ENCODE data around the gene SLC38A5. TPM values are rescaled to one million over a fixed set of nuclear protein-coding genes. Genes with fewer than 3 reads are reported as not detected.
"Not testable (repeated sequence)": the region's sequence is repeated elsewhere in the genome, so short reads cannot be mapped to it uniquely, and the experiment has no call there.

The SLC38A5 gene
- total and polyA plus RNA-seq, 9 of the 15 experiments (the other 6 are each of a cell fraction or from before 2014, with no cell fraction given): 9.3 to 228 (median 142) TPM

GRCh38 chrX:48433713-48434112 is 36.3 kb downstream of the SLC38A5 start:
- 16% methylated on average over 9 of the region's 13 CpGs for WGBS (ENCODE audit: insufficient coverage, low coverage, missing lambda C conversion rate)

GRCh38 chrX:48430166-48430565 is 39.9 kb downstream of the SLC38A5 start:
- BruUV-seq (replicated peaks); FAIRE-seq; ATAC-seq; H3K36me3 ChIP-seq (ENCODE audit: control insufficient read depth, insufficient read depth, low read length); POLR2A ChIA-PET; H3K4me1 ChIP-seq (replicated peaks in 1 of 2; ENCODE audit: control insufficient read depth in 2 of 2, insufficient read depth in 2 of 2, low read length in 2 of 2); H3K4me3 ChIP-seq; DNase-seq (ENCODE audit: extremely low read depth in 1 of 4, low spot score in 3 of 4); H3K9ac ChIP-seq (ENCODE audit: insufficient read depth in 1 of 2, low read depth in 2 of 2, low read length in 2 of 2); intact Hi-C loops (cut with micrococcal nuclease); in situ Hi-C loops (cut with MboI); H3K79me2 ChIP-seq (ENCODE audit: control insufficient read depth, insufficient read depth, low read length); CTCF ChIA-PET (ENCODE audit: low intra/inter-chr PET ratio); H3K27me3 ChIP-seq (ENCODE audit: control insufficient read depth in 2 of 2, insufficient read depth in 2 of 2, low read length in 2 of 2); H3K27ac ChIP-seq (ENCODE audit: extremely low read depth, low read depth, low read length); H4K20me1 ChIP-seq (replicated peaks; ENCODE audit: control insufficient read depth, insufficient read depth, low read length); H3K9me3 ChIP-seq (replicated peaks; ENCODE audit: control insufficient read depth, insufficient read depth, low read depth, low read length); H2AFZ ChIP-seq (ENCODE audit: low read depth, low read length); H3K9me1 ChIP-seq (ENCODE audit: control insufficient read depth, insufficient read depth, low read length); H3K4me2 ChIP-seq (ENCODE audit: insufficient read depth, low read length): not testable (repeated sequence)
- WGBS (ENCODE audit: insufficient coverage, low coverage, missing lambda C conversion rate): 23% methylated on average over 4 of the region's 4 CpGs

More at GRCh38 chrX:48433713-48434112, 36.3 kb downstream of the SLC38A5 start:
- H3K9me3 ChIP-seq (replicated peaks; ENCODE audit: control insufficient read depth, insufficient read depth, low read depth, low read length); DNase-seq (ENCODE audit: extremely low read depth in 1 of 4, low spot score in 3 of 4); H3K4me3 ChIP-seq; intact Hi-C loops (cut with micrococcal nuclease); POLR2A ChIA-PET; H4K20me1 ChIP-seq (replicated peaks; ENCODE audit: control insufficient read depth, insufficient read depth, low read length); H3K27me3 ChIP-seq (ENCODE audit: control insufficient read depth in 2 of 2, insufficient read depth in 2 of 2, low read length in 2 of 2); in situ Hi-C loops (cut with MboI); BruUV-seq (replicated peaks); CTCF ChIA-PET (ENCODE audit: low intra/inter-chr PET ratio); H3K9me1 ChIP-seq (ENCODE audit: control insufficient read depth, insufficient read depth, low read length); H3K79me2 ChIP-seq (ENCODE audit: control insufficient read depth, insufficient read depth, low read length); FAIRE-seq; H3K36me3 ChIP-seq (ENCODE audit: control insufficient read depth, insufficient read depth, low read length); H3K4me1 ChIP-seq (replicated peaks in 1 of 2; ENCODE audit: control insufficient read depth in 2 of 2, insufficient read depth in 2 of 2, low read length in 2 of 2); H3K27ac ChIP-seq (ENCODE audit: extremely low read depth, low read depth, low read length): not testable (repeated sequence)
- H3K4me2 ChIP-seq (ENCODE audit: insufficient read depth, low read length): peak overlapping the region; percentile 55
- peak; percentile 42; the same call in 1 of the 3 replicates for ATAC-seq
- H3K9ac ChIP-seq (ENCODE audit: insufficient read depth in 1 of 2, low read depth in 2 of 2, low read length in 2 of 2): 0 out of 4 replicates have a peak overlapping the region, but pooled peaks of 1 of the 2 experiments have one; percentile 41
- TF ChIP-seq YY1 (IDR thresholded peaks at IDR 0.05; ENCODE audit: borderline replicate concordance in 1 of 3, control insufficient read depth in 1 of 3, extremely low read depth in 1 of 3, insufficient read depth in 3 of 3, insufficient read length in 1 of 3, insufficient replicate concordance in 2 of 3, low read depth in 1 of 3, low read length in 2 of 3): peak in 1 of 3 experiments; percentile 26
- peak; percentile 37 for TF ChIP-seq TAF9B (IDR thresholded peaks at IDR 0.05; ENCODE audit: partially characterized antibody)
- TF ChIP-seq RBFOX2 (IDR thresholded peaks at IDR 0.05; ENCODE audit: low read depth, low read length): peak; percentile 33; the same call in 1 of the 2 replicates
- peak; percentile 43; the same call in 1 of the 2 replicates for TF ChIP-seq RNF2 (IDR thresholded peaks at IDR 0.05)
- TF ChIP-seq FOXP1 (CRISPR knock-in tag; IDR thresholded peaks at IDR 0.05): 0 out of 2 replicates have a peak, but pooled peaks have one; percentile 17
- peak in 1 of 2 experiments; percentile 86; a peak in 3 of 4 replicates for TF ChIP-seq FOXA3 (CRISPR knock-in tag; conservative IDR thresholded peaks at IDR 0.05 in 1 of 2, IDR thresholded peaks at IDR 0.05 in 1 of 2)
- TF ChIP-seq, protein P1, sequence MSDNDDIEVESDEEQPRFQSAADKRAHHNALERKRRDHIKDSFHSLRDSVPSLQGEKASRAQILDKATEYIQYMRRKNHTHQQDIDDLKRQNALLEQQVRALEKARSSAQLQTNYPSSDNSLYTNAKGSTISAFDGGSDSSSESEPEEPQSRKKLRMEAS (CRISPR knock-in tag; IDR thresholded peaks at IDR 0.05): peak; percentile 68; the same call in 1 of the 2 replicates
- H2AFZ ChIP-seq (ENCODE audit: low read depth, low read length): peak overlapping the region; percentile 92

Data from K562 (cell line).